Activated naive CD4-positive, alpha-beta T cell treated with anti-CD3 and anti-CD28 coated beads, Interleukin-2, amount 50 U/mL, for 24 hours (primary cell): Measurements from ENCODE around the gene AFF2.

Experiments used
- H3K27ac Mint-ChIP-seq: one replicate; pipeline ENCODE4 v1.8.0; 2021; ENCODE audit warnings: mild to moderate bottlenecking, mixed read lengths
- H3K27me3 Mint-ChIP-seq: one replicate; pipeline ENCODE4 v1.8.0; 2021; ENCODE audit warnings: mixed read lengths
- H3K36me3 Mint-ChIP-seq: one replicate; pipeline ENCODE4 v1.8.0; 2021; ENCODE audit warnings: mixed read lengths
- H3K4me1 Mint-ChIP-seq: one replicate; pipeline ENCODE4 v1.8.0; 2021; ENCODE audit warnings: mixed read lengths
- H3K4me3 Mint-ChIP-seq: one replicate; pipeline ENCODE4 v1.8.0; 2021; ENCODE audit warnings: mild to moderate bottlenecking, mixed read lengths
- H3K9me3 Mint-ChIP-seq: one replicate; pipeline ENCODE4 v1.8.0; 2021; ENCODE audit warnings: mixed read lengths

Gene AFF2

GRCh38 chrX:149021159-149021558, 520.7 kb downstream of the AFF2 start:
- H3K27ac Mint-ChIP-seq = no peak overlapping the region
- H3K27me3 Mint-ChIP-seq = no peaks in the 10 kb centered on the region
- H3K9me3 Mint-ChIP-seq = no peaks in the 10 kb centered on the region
- H3K36me3 Mint-ChIP-seq = no peaks in the 10 kb centered on the region
- no peak overlapping the region for H3K4me3 Mint-ChIP-seq
- no peaks in the 10 kb centered on the region for H3K4me1 Mint-ChIP-seq

GRCh38 chrX:149022485-149022884, 522.1 kb downstream of the AFF2 start:
- H3K4me3 Mint-ChIP-seq = no peak overlapping the region
- H3K36me3 Mint-ChIP-seq = no peaks in the 10 kb centered on the region
- H3K4me1 Mint-ChIP-seq = no peaks in the 10 kb centered on the region

GRCh38 chrX:149032449-149032848, 532.0 kb downstream of the AFF2 start:
- H3K27ac Mint-ChIP-seq = no peak overlapping the region
- no peaks in the 10 kb centered on the region for H3K9me3 Mint-ChIP-seq
- no peaks in the 10 kb centered on the region for H3K27me3 Mint-ChIP-seq
- H3K4me3 Mint-ChIP-seq = no peak overlapping the region
- no peaks in the 10 kb centered on the region for H3K36me3 Mint-ChIP-seq
- no peaks in the 10 kb centered on the region for H3K4me1 Mint-ChIP-seq

More at GRCh38 chrX:149022485-149022884, 522.1 kb downstream of the AFF2 start:
- Mint-ChIP-seq H3K9me3 (no peaks in the 10 kb centered on the region), H3K27ac (no peak overlapping the region), H3K27me3 (no peaks in the 10 kb centered on the region)

GRCh38 chrX:149036086-149036485, 535.7 kb downstream of the AFF2 start:
- Mint-ChIP-seq H3K27ac (no peak overlapping the region), H3K4me3 (no peak overlapping the region), H3K36me3 (no peaks in the 10 kb centered on the region), H3K27me3 (no peaks in the 10 kb centered on the region), H3K4me1 (no peaks in the 10 kb centered on the region), H3K9me3 (no peaks in the 10 kb centered on the region)

GRCh38 chrX:149037281-149037870, 537.0 kb downstream of the AFF2 start:
- Mint-ChIP-seq H3K27me3 (no peaks in the 10 kb centered on the region), H3K4me3 (no peak overlapping the region), H3K4me1 (no peaks in the 10 kb centered on the region), H3K27ac (no peak overlapping the region), H3K9me3 (no peaks in the 10 kb centered on the region), H3K36me3 (no peaks in the 10 kb centered on the region)

GRCh38 chrX:149039057-149039456, 538.6 kb downstream of the AFF2 start:
- Mint-ChIP-seq H3K27me3 (no peaks in the 10 kb centered on the region), H3K36me3 (no peaks in the 10 kb centered on the region), H3K9me3 (no peaks in the 10 kb centered on the region), H3K4me1 (no peaks in the 10 kb centered on the region), H3K4me3 (no peak overlapping the region), H3K27ac (no peak overlapping the region)

- H3K4me1 Mint-ChIP-seq = no peaks in the 10 kb centered on the region
- H3K27ac Mint-ChIP-seq = no peak overlapping the region
- H3K9me3 Mint-ChIP-seq = no peaks in the 10 kb centered on the region
- no peak overlapping the region for H3K4me3 Mint-ChIP-seq
- H3K27me3 Mint-ChIP-seq = no peaks in the 10 kb centered on the region
- H3K36me3 Mint-ChIP-seq = no peaks in the 10 kb centered on the region
Measured at GRCh38 chrX:149040873-149041535, 540.6 kb downstream of the AFF2 start.

- H3K27ac Mint-ChIP-seq = no peak overlapping the region
- no peaks in the 10 kb centered on the region for H3K27me3 Mint-ChIP-seq
- no peaks in the 10 kb centered on the region for H3K36me3 Mint-ChIP-seq
- no peaks in the 10 kb centered on the region for H3K9me3 Mint-ChIP-seq
- H3K4me3 Mint-ChIP-seq = no peak overlapping the region
- H3K4me1 Mint-ChIP-seq = no peaks in the 10 kb centered on the region
Measured at GRCh38 chrX:149043401-149043800, 543.0 kb downstream of the AFF2 start.

GRCh38 chrX:149044471-149044870, 544.1 kb downstream of the AFF2 start:
- H3K27ac Mint-ChIP-seq = no peak overlapping the region
- no peaks in the 10 kb centered on the region for H3K27me3 Mint-ChIP-seq
- no peaks in the 10 kb centered on the region for H3K36me3 Mint-ChIP-seq
- H3K4me1 Mint-ChIP-seq = no peaks in the 10 kb centered on the region
- H3K9me3 Mint-ChIP-seq = no peaks in the 10 kb centered on the region
- H3K4me3 Mint-ChIP-seq = no peak overlapping the region

- Mint-ChIP-seq H3K36me3 (no peaks in the 10 kb centered on the region), H3K9me3 (no peaks in the 10 kb centered on the region), H3K4me3 (no peak overlapping the region), H3K4me1 (no peaks in the 10 kb centered on the region), H3K27me3 (no peaks in the 10 kb centered on the region), H3K27ac (no peak overlapping the region)
Measured at GRCh38 chrX:149045645-149046210, 545.3 kb downstream of the AFF2 start.
